GM21390 (cell line): ENCODE measurements around the gene MCF2L2.

ENCODE experiments used
- ATAC-seq: cut with Tn5 transposase; IDR thresholded peaks from one replicate; pipeline ENCODE4 v1.9.1; 2021; ENCODE audit not compliant: unreplicated experiment

MCF2L2 gene

GRCh38 chr3:183149915-183150750 is 278.3 kb downstream of the MCF2L2 start:
- ATAC-seq: no peak

GRCh38 chr3:183148056-183148455 is 280.4 kb downstream of the MCF2L2 start:
- ATAC-seq: no peak

DNA sequence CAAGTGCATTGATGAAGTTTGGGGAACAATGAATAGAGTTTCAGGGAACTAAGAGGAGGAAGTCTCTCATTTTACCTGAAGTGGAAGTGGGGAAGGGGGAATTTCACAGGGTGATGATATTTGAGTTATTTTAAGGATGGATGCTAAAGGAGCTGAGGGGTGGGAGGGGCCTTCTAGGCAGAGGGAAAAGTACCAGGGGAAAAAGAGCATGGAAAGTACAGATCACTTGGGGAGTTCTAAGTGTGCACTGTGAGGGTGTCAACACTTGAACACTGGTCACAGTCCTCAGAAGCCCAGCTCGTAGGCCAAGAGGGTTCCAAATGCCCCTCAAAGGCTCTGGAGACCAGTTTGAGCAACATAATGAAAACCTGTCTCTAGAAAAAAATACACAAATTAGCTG is 284.1 kb downstream of the MCF2L2 start:
- no peak for ATAC-seq

DNA sequence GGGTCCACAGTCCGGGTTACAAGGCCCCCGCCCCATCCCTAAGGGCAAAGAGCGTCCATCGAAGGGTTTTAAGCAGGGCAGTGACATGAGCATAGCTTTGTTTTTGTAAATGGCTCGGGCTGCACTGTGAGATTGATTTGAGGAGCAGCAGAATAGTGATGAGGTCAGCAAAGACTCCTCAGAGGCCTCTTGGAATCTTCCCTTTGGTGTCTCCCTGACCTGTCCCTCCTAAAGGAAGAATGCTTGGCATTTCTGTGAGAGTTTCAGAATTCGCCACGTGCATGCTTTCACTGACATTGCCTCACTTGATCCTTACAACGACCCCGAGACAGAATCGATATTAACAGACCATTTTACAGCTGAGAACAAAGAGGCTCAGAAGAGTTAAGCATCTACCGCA is 286.2 kb downstream of the MCF2L2 start:
- no peak for ATAC-seq

- no peak for ATAC-seq
These were observed 293.6 kb downstream of the MCF2L2 start for GRCh38 chr3:183134844-183135243.

- no peak for ATAC-seq
These were observed 296.0 kb downstream of the MCF2L2 start for GRCh38 chr3:183132409-183132808.

DNA sequence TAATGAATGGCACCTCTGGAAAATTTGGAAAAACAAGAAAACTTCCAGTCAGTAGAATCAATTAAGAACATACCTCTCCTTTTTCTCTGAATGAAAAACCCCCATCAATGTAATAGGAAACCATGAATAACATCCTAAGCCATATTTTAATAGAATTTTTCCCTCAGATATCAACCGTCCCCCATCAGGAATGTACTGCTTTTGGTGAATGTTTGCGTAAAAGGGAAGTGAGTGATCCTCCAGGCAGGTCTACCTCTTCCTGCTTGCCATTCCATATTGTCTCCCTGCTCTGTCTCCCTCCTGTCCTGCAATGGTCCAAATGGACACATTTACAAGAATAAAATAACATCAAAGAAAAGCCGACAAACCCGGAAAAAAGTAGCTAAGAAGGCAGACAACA is 296.7 kb downstream of the MCF2L2 start:
- no peak for ATAC-seq

GRCh38 chr3:183131186-183131725 is 297.2 kb downstream of the MCF2L2 start:
- ATAC-seq: no peak

DNA sequence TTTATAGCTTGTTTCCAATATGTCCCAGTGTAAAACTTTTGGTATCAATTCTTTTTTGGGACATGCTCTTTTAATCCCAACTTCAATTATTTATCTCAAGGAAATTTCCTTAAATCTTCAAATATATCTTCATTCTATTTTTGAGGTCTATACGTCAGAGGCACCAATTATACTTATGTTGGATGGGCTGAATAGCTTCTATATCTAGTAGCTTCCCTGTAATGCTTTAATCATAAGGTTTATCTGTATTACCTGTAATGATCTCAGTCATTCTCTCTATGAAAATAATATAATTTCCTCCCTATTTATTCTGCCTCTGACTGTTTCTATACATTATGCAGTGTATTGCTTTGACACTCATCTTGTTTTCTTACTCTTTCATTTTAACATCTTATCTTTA is 299.2 kb downstream of the MCF2L2 start:
- ATAC-seq: no peak

DNA sequence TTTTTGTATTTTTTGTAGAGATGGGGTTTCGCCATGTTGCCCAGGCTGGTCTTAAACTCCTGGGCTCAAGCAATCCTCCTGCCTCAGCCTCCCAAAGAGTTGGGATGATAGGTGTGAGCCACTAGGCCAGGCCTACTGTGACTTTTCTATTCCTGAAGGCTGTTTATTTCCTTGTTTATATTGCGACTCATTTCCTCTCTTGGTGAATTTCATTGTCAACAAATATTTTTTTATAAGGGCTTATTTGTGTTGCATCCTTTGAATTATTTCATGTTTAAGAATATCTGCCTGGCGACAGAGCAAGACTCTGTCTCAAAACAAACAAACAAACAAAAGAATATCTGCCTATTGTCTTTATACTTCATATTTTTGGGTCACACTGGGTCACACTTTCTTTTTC is 299.7 kb downstream of the MCF2L2 start:
- ATAC-seq: no peak
